Measurements from ENCODE around the gene MIS12.

GRCh38 chr17:5509482-5509881, 23.1 kb downstream of the MIS12 start:
- TF ChIP-seq SP1 (IDR thresholded peaks at IDR 0.05) (no peak), CTBP1 (IDR thresholded peaks at IDR 0.05; ENCODE audit: borderline replicate concordance) (no peak), FOXA1 (IDR thresholded peaks at IDR 0.05) (no peak), NFRKB (IDR thresholded peaks at IDR 0.05) (no peak), BHLHE40 (IDR thresholded peaks at IDR 0.05; ENCODE audit: borderline replicate concordance) (no peak), ARNT (IDR thresholded peaks at IDR 0.05) (no peak), ELF4 (IDR thresholded peaks at IDR 0.05) (no peak), FOXK2 (IDR thresholded peaks at IDR 0.05) (no peak)
